Right lobe of liver (tissue), 6 donors: ENCODE data around the gene CUX1. TPM values are rescaled to one million over a fixed set of nuclear protein-coding genes. Genes with fewer than 3 reads are reported as not detected.
A peak's percentile ranks its signal among the peaks of the same experiment; 100 is the strongest.

Experiments
- ATAC-seq, 4 donors: fragments of 200-7000 bp; cut with Tn5 transposase; one replicate each; pipeline ENCODE4 v1.9.1; 2020; ENCODE audit warnings: mild to moderate bottlenecking in 4 of 4, moderate library complexity in 4 of 4
- DNase-seq, 3 donors: peaks; one replicate each; pipeline ENCODE4 v3.0.0-alpha.2; 2020
- H3K27ac ChIP-seq, 3 donors: fragments of 200-600 bp; one replicate each; pipeline ENCODE4 v1.8.0; 2022
- H3K27me3 ChIP-seq, 2 donors: fragments of 200-600 bp; one replicate each; pipeline ENCODE4 v1.8.0; 2022
- H3K36me3 ChIP-seq, 4 donors: fragments of 200-600 bp; sonication (generic) in 1 of 4; one replicate each; pipeline versions ENCODE4 v1.5.1 to v1.8.0; 2017 to 2022; ENCODE audit warnings: control low read depth in 1 of 4
- H3K4me1 ChIP-seq, 4 donors: fragments of 200-600 bp; sonication (generic) in 1 of 4; one replicate each; pipeline versions ENCODE4 v1.5.1 to v1.8.0; 2017 to 2022; ENCODE audit warnings: control low read depth in 1 of 4
- H3K4me3 ChIP-seq, 3 donors: fragments of 200-600 bp; one replicate each; pipeline ENCODE4 v1.8.0; 2022
- H3K9me3 ChIP-seq, 4 donors: fragments of 200-600 bp; sonication (generic) in 1 of 4; one replicate each; pipeline versions ENCODE4 v1.5.1 to v1.8.0; 2017 to 2022; ENCODE audit warnings: control low read depth in 1 of 4
- POLR2A ChIP-seq: fragments of 450-650 bp; IDR thresholded peaks from one replicate; pipeline ENCODE4 v1.6.1; 2017; ENCODE audit warnings: antibody characterized with exemption, mild to moderate bottlenecking
- WGBS: methylation state at CpG from one replicate; pipeline ENCODE4 v1.1.6; 2018; ENCODE audit warnings: low coverage, low lambda C conversion rate; ENCODE audit not compliant: insufficient coverage; ENCODE audit errors: missing lambda C conversion rate; 5-methylcytosine and 5-hydroxymethylcytosine counted together
- intact Hi-C, 2 donors: fragments of 100-400 bp; cut with DNase I; formaldehyde crosslinking; loops; one replicate each; pipeline versions ENCODE4 v1.11.2 to v1.14.1; 2022
- total RNA-seq, 6 experiments: library from RNA; depleted of rRNA in 2 of 6; stranded (reverse); fragments of >200 nt in 2 of 6; fragmentation: NEBNext Ultra II Directional in 3 of 6; extraction: Animal tissue kit (Norgen Biotek cat#: 25700) in 3 of 6; gene quantifications; one replicate each; pipeline versions ENCODE4 v1.1.0 to v1.2.4, GENCODE V29; 2016 to 2023
- TF ChIP-seq, protein P1 (sequence below), 4 donors: fragments of 200-600 bp in 3 of 4; fragments of 450-650 bp in 1 of 4; IDR thresholded peaks; one replicate each; pipeline versions ENCODE4 v1.5.1 to v1.8.0; 2016 to 2022; ENCODE audit warnings: antibody characterized with exemption in 4 of 4, mild to moderate bottlenecking in 2 of 4
- donor health status: DM: no; HTN: yes; CAD: no.
- donor health status: DM: no; HTN: no; CAD: no.
- donor health status: DM: no; HTN: no; CAD: no.
- donor health status: DM: no; HTN: yes; CAD: no.
- donor health status: DM: no; HTN: yes; CAD: no.

Gene CUX1
- total RNA-seq, 6 experiments from 2014 or later, result 34.3 to 53.1 (median 40.6) TPM

DNA sequence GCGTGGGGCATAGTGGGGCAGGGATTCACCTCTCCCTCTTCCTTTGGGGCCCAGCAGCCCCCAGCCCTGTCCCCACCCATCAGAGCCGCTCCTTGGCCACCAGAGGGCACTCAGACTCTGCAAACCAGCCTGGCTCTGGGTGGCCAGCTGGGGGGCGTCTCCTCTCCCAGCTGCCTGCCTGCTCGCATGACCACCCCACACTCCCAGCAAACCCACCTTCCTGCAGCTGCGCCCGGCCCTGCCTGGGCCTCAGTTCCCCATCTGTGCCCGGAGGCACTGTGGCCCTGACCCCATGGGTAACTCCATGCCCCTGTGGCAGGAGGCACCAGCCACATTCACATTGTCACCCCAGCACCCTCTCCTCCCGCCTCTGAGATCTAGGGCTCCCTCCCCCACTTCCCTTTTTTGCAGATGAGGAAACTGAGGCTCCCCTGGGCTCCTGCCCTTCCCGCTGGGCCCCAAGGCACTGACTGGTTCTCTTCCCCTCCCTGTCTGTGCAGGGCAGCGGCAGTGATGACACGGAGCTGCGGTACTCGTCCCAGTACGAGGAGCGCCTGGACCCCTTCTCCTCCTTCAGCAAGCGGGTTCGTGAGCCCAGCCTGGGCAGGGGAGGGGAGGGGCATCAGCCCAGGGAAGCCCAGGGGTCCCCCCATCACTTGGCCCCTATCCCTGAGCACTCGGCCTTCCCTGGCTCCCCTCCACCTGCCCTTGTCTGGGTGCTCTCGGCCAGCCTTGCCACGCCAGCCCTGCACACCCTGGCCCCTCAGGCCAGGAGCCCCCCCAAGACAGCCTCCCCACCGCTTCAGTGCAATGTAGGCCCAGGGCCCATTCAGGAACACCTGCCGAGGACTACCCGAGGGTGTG, 462.3 kb downstream of the CUX1 start:
- ATAC-seq (peak; percentile 66 to 84 (median 80)), DNase-seq (peak in 1 of 3 donors; percentile 50)
- H3K36me3 ChIP-seq, result no peaks in the 10 kb centered on the region
- H3K4me3 ChIP-seq, result no peak overlapping the region
- no peaks in the 10 kb centered on the region for H3K27me3 ChIP-seq
- TF ChIP-seq POLR2A, result no peak
- TF ChIP-seq, protein P1, sequence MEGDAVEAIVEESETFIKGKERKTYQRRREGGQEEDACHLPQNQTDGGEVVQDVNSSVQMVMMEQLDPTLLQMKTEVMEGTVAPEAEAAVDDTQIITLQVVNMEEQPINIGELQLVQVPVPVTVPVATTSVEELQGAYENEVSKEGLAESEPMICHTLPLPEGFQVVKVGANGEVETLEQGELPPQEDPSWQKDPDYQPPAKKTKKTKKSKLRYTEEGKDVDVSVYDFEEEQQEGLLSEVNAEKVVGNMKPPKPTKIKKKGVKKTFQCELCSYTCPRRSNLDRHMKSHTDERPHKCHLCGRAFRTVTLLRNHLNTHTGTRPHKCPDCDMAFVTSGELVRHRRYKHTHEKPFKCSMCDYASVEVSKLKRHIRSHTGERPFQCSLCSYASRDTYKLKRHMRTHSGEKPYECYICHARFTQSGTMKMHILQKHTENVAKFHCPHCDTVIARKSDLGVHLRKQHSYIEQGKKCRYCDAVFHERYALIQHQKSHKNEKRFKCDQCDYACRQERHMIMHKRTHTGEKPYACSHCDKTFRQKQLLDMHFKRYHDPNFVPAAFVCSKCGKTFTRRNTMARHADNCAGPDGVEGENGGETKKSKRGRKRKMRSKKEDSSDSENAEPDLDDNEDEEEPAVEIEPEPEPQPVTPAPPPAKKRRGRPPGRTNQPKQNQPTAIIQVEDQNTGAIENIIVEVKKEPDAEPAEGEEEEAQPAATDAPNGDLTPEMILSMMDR (IDR thresholded peaks at IDR 0.05), result peak; percentile 68 to 82 (median 74)
- intact Hi-C loops, result loop anchor here (5.0 kb wide), 1 partner anchor 113 kb away; no protein-coding TSS in a partner anchor
- H3K9me3 ChIP-seq, result no peaks in the 10 kb centered on the region
- no peaks in the 10 kb centered on the region for H3K4me1 ChIP-seq
- no peak overlapping the region for H3K27ac ChIP-seq
- 48% methylated on average over 5 of the region's 23 CpGs for WGBS

DNA sequence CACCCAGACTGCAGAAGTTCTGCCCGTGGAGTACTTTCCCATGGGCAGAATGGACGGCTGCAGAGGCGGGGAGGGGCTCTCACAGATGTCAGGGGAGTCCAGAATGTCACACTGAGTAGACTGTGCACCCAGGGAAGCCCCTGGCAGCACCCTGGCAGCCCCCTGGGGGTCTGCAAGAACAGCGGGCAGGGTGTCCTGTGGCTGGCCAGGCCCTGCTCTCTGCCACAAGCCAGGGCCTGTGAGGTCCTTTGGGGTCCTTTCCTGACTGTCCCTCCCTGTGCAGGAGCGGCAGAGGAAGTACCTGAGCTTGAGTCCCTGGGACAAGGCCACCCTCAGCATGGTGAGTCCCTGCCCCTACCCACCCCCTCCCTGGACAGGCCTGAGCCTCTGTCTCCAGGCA, 463.1 kb downstream of the CUX1 start:
- ATAC-seq, result no peak
- H3K4me1 ChIP-seq, result no peaks in the 10 kb centered on the region
- no peaks in the 10 kb centered on the region for H3K9me3 ChIP-seq
- DNase-seq, result no peak
- no peaks in the 10 kb centered on the region for H3K27me3 ChIP-seq
- TF ChIP-seq, protein P1 (IDR thresholded peaks at IDR 0.05), result no peak
- no peak for TF ChIP-seq POLR2A
- H3K27ac ChIP-seq, result no peak overlapping the region
- intact Hi-C loops, result loop anchor here (5.0 kb wide), 1 partner anchor 112 kb away; no protein-coding TSS in a partner anchor
- 62% methylated on average over 3 of the region's 5 CpGs for WGBS
- no peak overlapping the region for H3K4me3 ChIP-seq
- H3K36me3 ChIP-seq, result no peaks in the 10 kb centered on the region

DNA sequence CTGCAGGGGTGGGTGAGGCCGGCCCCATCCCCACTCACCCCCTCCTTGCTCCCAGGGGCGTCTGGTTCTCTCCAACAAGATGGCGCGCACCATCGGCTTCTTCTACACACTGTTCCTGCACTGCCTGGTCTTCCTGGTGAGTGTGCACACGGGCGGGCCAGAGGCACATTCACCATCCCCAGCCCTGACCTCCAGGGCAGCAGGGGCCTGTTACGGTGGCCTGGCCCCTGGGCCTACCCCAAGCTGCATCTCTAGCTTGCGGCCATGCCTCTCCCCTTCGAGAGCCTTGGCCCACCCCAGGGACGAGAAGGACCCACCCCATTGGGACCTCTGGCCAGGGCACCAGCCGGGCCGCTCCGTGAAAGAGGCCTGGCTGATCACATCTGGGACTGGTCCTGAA, 464.4 kb downstream of the CUX1 start:
- no peaks in the 10 kb centered on the region for H3K36me3 ChIP-seq
- no peak for TF ChIP-seq POLR2A
- TF ChIP-seq, protein P1 (IDR thresholded peaks at IDR 0.05), result no peak
- no peaks in the 10 kb centered on the region for H3K27me3 ChIP-seq
- WGBS, result 89% methylated on average over 8 of the region's 14 CpGs
- H3K9me3 ChIP-seq, result no peaks in the 10 kb centered on the region
- peaks cover 0 to 6% (median 0%) of the 10 kb centered on the region in 4 donors for H3K4me1 ChIP-seq
- no peak for ATAC-seq
- intact Hi-C loops, result loop anchor here (5.0 kb wide), 1 partner anchor 111 kb away; no protein-coding TSS in a partner anchor
- no peak overlapping the region for H3K4me3 ChIP-seq
- DNase-seq, result no peak
- no peak overlapping the region for H3K27ac ChIP-seq

DNA sequence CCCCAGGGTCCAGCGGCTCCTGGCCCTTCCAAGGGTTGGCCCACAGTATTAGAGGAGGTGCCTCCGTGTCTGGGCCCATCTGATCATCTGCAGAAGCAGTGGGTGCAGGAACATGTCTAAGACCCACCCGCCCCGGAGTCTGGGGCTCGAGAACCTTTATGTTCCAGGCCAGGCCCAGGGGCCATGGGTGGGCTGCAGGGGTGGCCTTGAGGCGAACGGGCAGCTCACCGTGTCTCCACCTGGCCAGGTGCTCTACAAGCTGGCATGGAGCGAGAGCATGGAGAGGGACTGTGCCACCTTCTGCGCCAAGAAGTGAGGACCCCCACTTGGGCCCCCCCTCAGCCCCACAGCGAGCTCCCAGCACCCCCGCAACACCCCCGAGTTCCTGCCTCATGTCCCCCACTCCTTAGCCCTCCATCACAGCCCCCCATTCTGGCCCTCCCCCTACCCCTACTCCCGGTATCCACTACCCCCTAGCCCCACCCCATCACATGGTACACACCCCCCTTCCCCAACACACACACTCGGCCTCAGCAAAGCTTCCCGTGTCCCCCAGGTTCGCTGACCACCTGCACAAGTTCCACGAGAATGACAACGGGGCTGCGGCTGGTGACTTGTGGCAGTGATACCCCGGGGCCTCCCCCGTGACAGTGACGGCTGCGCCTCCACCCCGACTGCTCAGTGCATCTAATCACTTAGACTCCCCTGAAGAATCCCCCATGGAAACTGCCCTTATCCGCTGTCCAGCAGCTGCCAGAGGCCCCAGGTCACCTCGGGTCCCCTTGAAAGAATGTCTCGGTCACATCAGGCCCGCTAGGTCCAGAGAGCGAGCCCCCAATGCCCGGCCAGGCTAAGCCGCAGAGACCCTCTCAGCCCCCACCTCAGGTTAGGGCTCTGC, 465.3 kb downstream of the CUX1 start:
- H3K4me1 ChIP-seq, result peaks cover 0 to 9% (median 0%) of the 10 kb centered on the region in 4 donors
- ATAC-seq (no peak), DNase-seq (no peak)
- TF ChIP-seq POLR2A, result no peak
- TF ChIP-seq, protein P1 (IDR thresholded peaks at IDR 0.05), result no peak
- WGBS, result 88% methylated on average over 18 of the region's 32 CpGs
- H3K36me3 ChIP-seq, result no peaks in the 10 kb centered on the region
- H3K9me3 ChIP-seq, result no peaks in the 10 kb centered on the region
- intact Hi-C loops, result loop anchor here (5.0 kb wide), 1 partner anchor 110 kb away; no protein-coding TSS in a partner anchor
- no peaks in the 10 kb centered on the region for H3K27me3 ChIP-seq
- H3K27ac ChIP-seq, result no peak overlapping the region
- H3K4me3 ChIP-seq, result no peak overlapping the region
